ENCODE data around the gene STK4. TPM values are rescaled to one million over a fixed set of nuclear protein-coding genes. Genes with fewer than 3 reads are reported as not detected.

Gene STK4
- total and polyA plus RNA-seq, 2 of the 8 experiments (the other 6 are each of a cell fraction or from before 2014, with no cell fraction given) = 12.0 to 34.3 TPM

GRCh38 chr20:44960103-44960852 lies 6.0 kb upstream of the STK4 start, which contains the start of gene TOMM34:
TOMM34 (minus strand) TSS chr20:44960397; CDS start chr20:44960333, 64 bp downstream.
- H2BK120ac ChIP-seq (replicated peaks; ENCODE audit: low read depth, low read length) = no peak within 1 kb of the TSS
- H3K27me3 ChIP-seq (replicated peaks in 1 of 4; ENCODE audit: control insufficient read depth in 3 of 4, extremely low read depth in 1 of 4, insufficient read depth in 3 of 4, low read length in 3 of 4) = peaks cover 0 to 11% (median 2%) of the 10 kb centered on the region in 4 experiments; a peak in 4 of 7 replicates
- peak within 1 kb of the TSS; percentile 63; the same call in 1 of the 2 replicates for H3K18ac ChIP-seq (ENCODE audit: extremely low read depth, low read length)
- H2AFZ ChIP-seq (ENCODE audit: low read length) = no peak within 1 kb of the TSS; the same call in 1 of the 2 replicates
- peak within 1 kb of the TSS; percentile 65; the same call in 1 of the 2 replicates for H4K8ac ChIP-seq (ENCODE audit: extremely low read depth, insufficient read depth, low read length)
- no peak within 1 kb of the TSS for H3K23ac ChIP-seq (ENCODE audit: insufficient read length)
- H4K5ac ChIP-seq (ENCODE audit: insufficient read length, low read depth, low read length) = peak within 1 kb of the TSS; percentile 51
- H4K91ac ChIP-seq (replicated peaks; ENCODE audit: insufficient read length, low read length) = no peak within 1 kb of the TSS
- no peak within 1 kb of the TSS for H2AK5ac ChIP-seq (ENCODE audit: low read depth, low read length)
- CTCF ChIA-PET (ENCODE audit: partially characterized antibody) = interaction anchor here (0.6 to 2.9 kb wide), 7 partner anchors 9 to 152 kb away, joined by 3 to 7 read pairs (median 3); no protein-coding TSS in a partner anchor
- H2BK15ac ChIP-seq (ENCODE audit: low read length) = no peak within 1 kb of the TSS; the same call in 1 of the 2 replicates
- H3K14ac ChIP-seq (ENCODE audit: insufficient read length) = no peak within 1 kb of the TSS
- H3K79me2 ChIP-seq (ENCODE audit: control insufficient read depth in 1 of 2, insufficient read depth in 2 of 2, low read length in 2 of 2) = peaks cover 3 to 20% of the 10 kb centered on the region in 2 experiments; a peak in 3 of 4 replicates
- H3K56ac ChIP-seq (replicated peaks; ENCODE audit: insufficient read length, low read depth, low read length) = peak within 1 kb of the TSS; percentile 36
- POLR2A ChIA-PET (ENCODE audit: partially characterized antibody) = interaction anchor here (0.9 to 2.1 kb wide), 7 partner anchors 9 to 75 kb away, joined by 3 to 7 read pairs (median 3); partner anchors contain the start of genes PABPC1L and YWHAB
- no peaks in the 10 kb centered on the region for H3K9me3 ChIP-seq (ENCODE audit: insufficient read depth in 2 of 2, low read depth in 1 of 2, low read length in 1 of 2)
- peaks cover 6% of the 10 kb centered on the region for H3K79me1 ChIP-seq (ENCODE audit: low read depth, low read length)
- H4K20me1 ChIP-seq (replicated peaks in 1 of 2; ENCODE audit: control insufficient read depth in 1 of 2, insufficient read depth in 2 of 2, low read length in 2 of 2) = peaks cover 2 to 3% of the 10 kb centered on the region in 2 experiments
- H3K4me2 ChIP-seq (ENCODE audit: insufficient read depth in 1 of 2, low read depth in 2 of 2, low read length in 2 of 2) = peak within 1 kb of the TSS; percentile 82 to 89
- no peak within 1 kb of the TSS for H2BK12ac ChIP-seq (ENCODE audit: low read depth, low read length)
- H2BK20ac ChIP-seq (ENCODE audit: low read length) = no peak within 1 kb of the TSS
- 1% methylated on average over 50 of the region's 60 CpGs; no CpG with 5 or more reads in 1 of the 2 experiments for WGBS, 2 experiments (ENCODE audit: extremely low coverage in 1 of 2, insufficient coverage in 1 of 2, insufficient read length in 1 of 2, insufficient replicate concordance in 2 of 2, low coverage in 1 of 2, low lambda C conversion rate in 2 of 2, missing lambda C conversion rate in 1 of 2)
- peaks cover 2 to 16% (median 11%) of the 10 kb centered on the region in 4 experiments for H3K36me3 ChIP-seq (ENCODE audit: control insufficient read depth in 2 of 4, insufficient read depth in 4 of 4, low read length in 3 of 4)
- DNase-seq (ENCODE audit: low read depth in 1 of 2, low spot score in 2 of 2) = peak; percentile 59 to 97
- peak within 1 kb of the TSS; percentile 72; the same call in 1 of the 2 replicates for H2BK5ac ChIP-seq (ENCODE audit: low read depth, low read length)
- FAIRE-seq = no peak
- H3K4me1 ChIP-seq (replicated peaks in 1 of 4; ENCODE audit: control insufficient read depth in 3 of 4, insufficient read depth in 4 of 4, low read length in 3 of 4) = peaks cover 0 to 10% (median 4%) of the 10 kb centered on the region in 4 experiments; a peak in 5 of 7 replicates
- H3K27ac ChIP-seq (ENCODE audit: low read depth, low read length) = peak within 1 kb of the TSS; percentile 67; the same call in 1 of the 2 replicates
- peaks cover 5% of the 10 kb centered on the region; the same call in 1 of the 2 replicates for H3K23me2 ChIP-seq (ENCODE audit: low read depth, low read length)
- peak within 1 kb of the TSS; percentile 62 to 79 (median 70) for H3K4me3 ChIP-seq (ENCODE audit: extremely low read depth in 1 of 4, insufficient read depth in 2 of 4, low read depth in 3 of 4, low read length in 4 of 4)
- H3K9ac ChIP-seq (replicated peaks in 1 of 4; ENCODE audit: extremely low read depth in 1 of 4, low read depth in 3 of 4, low read length in 3 of 4) = peak within 1 kb of the TSS; percentile 66 to 71 (median 68)
- H3K4ac ChIP-seq (replicated peaks; ENCODE audit: insufficient read length, low read depth, low read length) = peak within 1 kb of the TSS; percentile 40
- TF ChIP-seq SP4 (IDR thresholded peaks at IDR 0.05; ENCODE audit: low read length) (peak; percentile 67; the same call in 1 of the 2 replicates), CHD1 (IDR thresholded peaks at IDR 0.05; ENCODE audit: low read depth, low read length) (no peak), TCF12 (IDR thresholded peaks at IDR 0.05; ENCODE audit: low read depth, low read length) (0 out of 2 replicates have a peak, but pooled peaks have one; percentile 3), NRF1 (IDR thresholded peaks at IDR 0.05; ENCODE audit: low read depth, low read length) (peak; percentile 51), SP1 (IDR thresholded peaks at IDR 0.05; ENCODE audit: low read depth, low read length) (no peak), HDAC2 (IDR thresholded peaks at IDR 0.05; ENCODE audit: borderline replicate concordance in 1 of 2, low read depth in 2 of 2, low read length in 2 of 2) (peak; percentile 29 to 60; a peak in 2 of 4 replicates), TAF1 (IDR thresholded peaks at IDR 0.05; ENCODE audit: low read depth, low read length) (peak; percentile 75), CBX5 (IDR thresholded peaks at IDR 0.05; ENCODE audit: low read depth, low read length) (no peak), ASH2L (IDR thresholded peaks at IDR 0.05; ENCODE audit: low read length) (peak; percentile 75), POLR2AphosphoS5 (IDR thresholded peaks at IDR 0.05; ENCODE audit: low read depth, low read length) (peak; percentile 60)
- TF ChIP-seq, protein P1, sequence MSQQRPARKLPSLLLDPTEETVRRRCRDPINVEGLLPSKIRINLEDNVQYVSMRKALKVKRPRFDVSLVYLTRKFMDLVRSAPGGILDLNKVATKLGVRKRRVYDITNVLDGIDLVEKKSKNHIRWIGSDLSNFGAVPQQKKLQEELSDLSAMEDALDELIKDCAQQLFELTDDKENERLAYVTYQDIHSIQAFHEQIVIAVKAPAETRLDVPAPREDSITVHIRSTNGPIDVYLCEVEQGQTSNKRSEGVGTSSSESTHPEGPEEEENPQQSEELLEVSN (IDR thresholded peaks at IDR 0.05) = peak; percentile 89

Measured in H1 (cell line).